Liver (tissue), 9 donors: Measurements from ENCODE around the gene NOVA2. TPM values are rescaled to one million over a fixed set of nuclear protein-coding genes. Genes with fewer than 3 reads are reported as not detected.

Experiments
- DNase-seq: peaks from one replicate; pipeline ENCODE4 v3.0.0-alpha.2; 2017; ENCODE audit warnings: low spot score
- H3K27ac ChIP-seq, 2 donors: one replicate each; pipeline ENCODE4 v1.7.0; 2013; ENCODE audit warnings: inconsistent platforms in 2 of 2, low read length in 2 of 2, control low read depth in 1 of 2, low read depth in 1 of 2, mild to moderate bottlenecking in 1 of 2
- H3K27me3 ChIP-seq, 4 donors: one replicate each; pipeline versions ENCODE4 v1.6.1 to v1.7.0; 2013; ENCODE audit warnings: low read length in 3 of 4, inconsistent platforms in 1 of 4, mild to moderate bottlenecking in 1 of 4, moderate library complexity in 1 of 4; ENCODE audit not compliant: control insufficient read depth in 4 of 4, insufficient read depth in 4 of 4
- H3K36me3 ChIP-seq, 4 donors: one replicate each; pipeline versions ENCODE4 v1.6.1 to v1.7.0; 2013; ENCODE audit warnings: low read length in 3 of 4, mild to moderate bottlenecking in 3 of 4, low read depth in 1 of 4, moderate library complexity in 1 of 4; ENCODE audit not compliant: control insufficient read depth in 4 of 4, insufficient read depth in 3 of 4
- H3K4me1 ChIP-seq, 4 donors: one replicate each; pipeline versions ENCODE4 v1.6.1 to v1.7.0; 2013; ENCODE audit warnings: low read length in 3 of 4, mild to moderate bottlenecking in 3 of 4, moderate library complexity in 1 of 4; ENCODE audit not compliant: control insufficient read depth in 4 of 4, insufficient read depth in 4 of 4
- H3K4me3 ChIP-seq, 3 donors: one replicate each; pipeline versions ENCODE4 v1.6.1 to v1.7.0; 2013; ENCODE audit warnings: low read length in 3 of 3, control low read depth in 1 of 3, low read depth in 1 of 3, mild to moderate bottlenecking in 1 of 3
- H3K9ac ChIP-seq, 2 donors: one replicate each; pipeline ENCODE4 v1.7.0; 2013; ENCODE audit warnings: low read length in 2 of 2, mild to moderate bottlenecking in 2 of 2, moderate library complexity in 2 of 2, control low read depth in 1 of 2, low read depth in 1 of 2
- H3K9me3 ChIP-seq, 4 donors: one replicate each; pipeline versions ENCODE4 v1.6.1 to v1.7.0; 2013; ENCODE audit warnings: low read length in 3 of 4; ENCODE audit not compliant: control insufficient read depth in 4 of 4
- EGR1 ChIP-seq, 2 donors: IDR thresholded peaks; 2 replicates each; pipeline ENCODE4 v1.6.1; 2016 to 2018; ENCODE audit warnings: antibody characterized with exemption in 2 of 2, low read depth in 2 of 2
- FOXA1 ChIP-seq: IDR thresholded peaks from 2 replicates; pipeline ENCODE4 v1.6.1; 2016; ENCODE audit warnings: antibody characterized with exemption
- FOXA2 ChIP-seq: IDR thresholded peaks from 2 replicates; pipeline ENCODE4 v1.6.1; 2016; ENCODE audit warnings: antibody characterized with exemption
- GABPA ChIP-seq, 2 donors: IDR thresholded peaks in 1 of 2; conservative IDR thresholded peaks in 1 of 2; 2 replicates each; pipeline ENCODE4 v1.6.1; 2016; ENCODE audit warnings: antibody characterized with exemption in 2 of 2, mild to moderate bottlenecking in 1 of 2, moderate library complexity in 1 of 2
- HNF4A ChIP-seq, 2 donors: conservative IDR thresholded peaks; 2 replicates each; pipeline ENCODE4 v1.6.1; 2016; ENCODE audit warnings: antibody characterized with exemption in 2 of 2, mild to moderate bottlenecking in 2 of 2
- HNF4G ChIP-seq: IDR thresholded peaks from 2 replicates; pipeline ENCODE4 v1.6.1; 2016; ENCODE audit warnings: antibody characterized with exemption
- JUND ChIP-seq, 2 donors: IDR thresholded peaks; 2 replicates each; pipeline ENCODE4 v1.6.1; 2016; ENCODE audit warnings: antibody characterized with exemption in 2 of 2
- NR2F2 ChIP-seq: IDR thresholded peaks from 2 replicates; pipeline ENCODE4 v1.6.1; 2016; ENCODE audit warnings: antibody characterized with exemption
- RAD21 ChIP-seq, 2 donors: IDR thresholded peaks; 2 replicates each; pipeline ENCODE4 v1.6.1; 2016; ENCODE audit warnings: antibody characterized with exemption in 2 of 2, mild to moderate bottlenecking in 2 of 2
- RXRA ChIP-seq, 2 donors: IDR thresholded peaks; 2 replicates each; pipeline ENCODE4 v1.6.1; 2017 to 2018; ENCODE audit warnings: antibody characterized with exemption in 2 of 2, mild to moderate bottlenecking in 1 of 2
- SP1 ChIP-seq: IDR thresholded peaks from 2 replicates; pipeline ENCODE4 v1.6.1; 2018; ENCODE audit warnings: antibody characterized with exemption, mild to moderate bottlenecking
- TAF1 ChIP-seq: conservative IDR thresholded peaks from 2 replicates; pipeline ENCODE4 v1.6.1; 2016; ENCODE audit warnings: antibody characterized with exemption, mild to moderate bottlenecking
- YY1 ChIP-seq: IDR thresholded peaks from 2 replicates; pipeline ENCODE4 v1.6.1; 2016; ENCODE audit warnings: antibody characterized with exemption, mild to moderate bottlenecking
- WGBS: extraction: QIAGEN DNeasy Blood & Tissue Kit; methylation state at CpG from one replicate; pipeline ENCODE4 v1.1.7; 2013; 5-methylcytosine and 5-hydroxymethylcytosine counted together
- polyA plus RNA-seq, 2 donors: library from polyadenylated mRNA; stranded (reverse) in 1 of 2; unstranded in 1 of 2; fragments of 200-250 nt in 1 of 2; fragments of >200 nt in 1 of 2; fragmentation: Nextera tagmentation in 1 of 2; extraction: Ambion mirVana in 1 of 2; gene quantifications; one replicate each; pipeline versions ENCODE4 v1.2.1 to v1.2.3, GENCODE V29; 2013 to 2015
- total RNA-seq, 2 donors: library from RNA; depleted of rRNA; stranded (reverse); fragments of >200 nt; gene quantifications; one replicate each; pipeline ENCODE4 v1.2.3, GENCODE V29; 2014
- TF ChIP-seq, protein P1 (sequence below): IDR thresholded peaks from 2 replicates; pipeline ENCODE4 v1.6.1; 2016; ENCODE audit warnings: antibody characterized with exemption, mild to moderate bottlenecking
- TF ChIP-seq, protein P2 (sequence below): IDR thresholded peaks from 2 replicates; pipeline ENCODE4 v1.6.1; 2016; ENCODE audit warnings: antibody characterized with exemption
- TF ChIP-seq, protein P3 (sequence below): IDR thresholded peaks from 2 replicates; pipeline ENCODE4 v1.6.1; 2016; ENCODE audit warnings: antibody characterized with exemption
- TF ChIP-seq, protein P4 (sequence below): fragments of 150-350 bp; IDR thresholded peaks from 2 replicates; pipeline ENCODE4 v1.5.1; 2017; ENCODE audit warnings: improper control_type of control experiment, low read depth, low read length; ENCODE audit not compliant: missing input control
- TF ChIP-seq, protein P5 (sequence below): IDR thresholded peaks from 2 replicates; pipeline ENCODE4 v1.6.1; 2016; ENCODE audit warnings: antibody characterized with exemption
- donor health status: healthy.
- donor health status: healthy.
- donor health status: healthy.
- donor health status: healthy.
- donor health status: healthy.

NOVA2 gene
- total and polyA plus RNA-seq, 4 donors, result 0.31 to 1.6 (median 0.42) TPM

GRCh38 chr19:45884682-45885555 is 88.7 kb downstream of the NOVA2 start:
- Histone ChIP-seq H3K27ac (peak overlapping the region; percentile 90 to 94), H3K4me1 (peaks cover 21 to 57% (median 37%) of the 10 kb centered on the region in 4 donors), H3K9me3 (no peaks in the 10 kb centered on the region), H3K36me3 (no peaks in the 10 kb centered on the region), H3K27me3 (no peaks in the 10 kb centered on the region), H3K4me3 (peak overlapping the region; percentile 61 to 84 (median 81)), H3K9ac (peak overlapping the region in 1 of 2 donors; percentile 43)
- no peak for TF ChIP-seq YY1
- TF ChIP-seq NR2F2, result no peak
- TF ChIP-seq, protein P1, sequence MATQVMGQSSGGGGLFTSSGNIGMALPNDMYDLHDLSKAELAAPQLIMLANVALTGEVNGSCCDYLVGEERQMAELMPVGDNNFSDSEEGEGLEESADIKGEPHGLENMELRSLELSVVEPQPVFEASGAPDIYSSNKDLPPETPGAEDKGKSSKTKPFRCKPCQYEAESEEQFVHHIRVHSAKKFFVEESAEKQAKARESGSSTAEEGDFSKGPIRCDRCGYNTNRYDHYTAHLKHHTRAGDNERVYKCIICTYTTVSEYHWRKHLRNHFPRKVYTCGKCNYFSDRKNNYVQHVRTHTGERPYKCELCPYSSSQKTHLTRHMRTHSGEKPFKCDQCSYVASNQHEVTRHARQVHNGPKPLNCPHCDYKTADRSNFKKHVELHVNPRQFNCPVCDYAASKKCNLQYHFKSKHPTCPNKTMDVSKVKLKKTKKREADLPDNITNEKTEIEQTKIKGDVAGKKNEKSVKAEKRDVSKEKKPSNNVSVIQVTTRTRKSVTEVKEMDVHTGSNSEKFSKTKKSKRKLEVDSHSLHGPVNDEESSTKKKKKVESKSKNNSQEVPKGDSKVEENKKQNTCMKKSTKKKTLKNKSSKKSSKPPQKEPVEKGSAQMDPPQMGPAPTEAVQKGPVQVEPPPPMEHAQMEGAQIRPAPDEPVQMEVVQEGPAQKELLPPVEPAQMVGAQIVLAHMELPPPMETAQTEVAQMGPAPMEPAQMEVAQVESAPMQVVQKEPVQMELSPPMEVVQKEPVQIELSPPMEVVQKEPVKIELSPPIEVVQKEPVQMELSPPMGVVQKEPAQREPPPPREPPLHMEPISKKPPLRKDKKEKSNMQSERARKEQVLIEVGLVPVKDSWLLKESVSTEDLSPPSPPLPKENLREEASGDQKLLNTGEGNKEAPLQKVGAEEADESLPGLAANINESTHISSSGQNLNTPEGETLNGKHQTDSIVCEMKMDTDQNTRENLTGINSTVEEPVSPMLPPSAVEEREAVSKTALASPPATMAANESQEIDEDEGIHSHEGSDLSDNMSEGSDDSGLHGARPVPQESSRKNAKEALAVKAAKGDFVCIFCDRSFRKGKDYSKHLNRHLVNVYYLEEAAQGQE, result no peak
- no peak for TF ChIP-seq FOXA2
- peak in 1 of 2 donors; percentile 42 for TF ChIP-seq EGR1 (IDR thresholded peaks at IDR 0.05; ENCODE audit: low read depth in 2 of 2)
- 42% methylated on average over 72 of the region's 72 CpGs for WGBS
- no peak for DNase-seq

- H3K9ac ChIP-seq, result peak overlapping the region in 1 of 2 donors; percentile 64
- 58% methylated on average over 57 of the region's 57 CpGs for WGBS
These were observed 89.6 kb downstream of the NOVA2 start for GRCh38 chr19:45883881-45884681.

More at GRCh38 chr19:45883881-45884681, 89.6 kb downstream of the NOVA2 start:
- Histone ChIP-seq H3K4me1 (peaks cover 23 to 61% (median 39%) of the 10 kb centered on the region in 4 donors), H3K27ac (peak overlapping the region; percentile 32 to 67), H3K4me3 (peak overlapping the region in 2 of 3 donors; percentile 37 to 81), H3K36me3 (no peaks in the 10 kb centered on the region), H3K27me3 (no peaks in the 10 kb centered on the region), H3K9me3 (no peaks in the 10 kb centered on the region)
- DNase-seq, result no peak
- TF ChIP-seq, protein P1, result no peak
- TF ChIP-seq JUND (IDR thresholded peaks at IDR 0.05) (no peak), TAF1 (no peak), RAD21 (IDR thresholded peaks at IDR 0.05) (no peak), RXRA (IDR thresholded peaks at IDR 0.05) (no peak), FOXA2 (no peak), YY1 (no peak), GABPA (IDR thresholded peaks at IDR 0.05 in 1 of 2, conservative IDR thresholded peaks at IDR 0.05 in 1 of 2) (no peak), HNF4G (no peak), EGR1 (IDR thresholded peaks at IDR 0.05; ENCODE audit: low read depth in 2 of 2) (no peak), NR2F2 (no peak), HNF4A (conservative IDR thresholded peaks at IDR 0.05) (no peak), FOXA1 (no peak), SP1 (no peak)
- TF ChIP-seq, protein P2, sequence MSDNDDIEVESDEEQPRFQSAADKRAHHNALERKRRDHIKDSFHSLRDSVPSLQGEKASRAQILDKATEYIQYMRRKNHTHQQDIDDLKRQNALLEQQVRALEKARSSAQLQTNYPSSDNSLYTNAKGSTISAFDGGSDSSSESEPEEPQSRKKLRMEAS, result no peak
- TF ChIP-seq, protein P3, sequence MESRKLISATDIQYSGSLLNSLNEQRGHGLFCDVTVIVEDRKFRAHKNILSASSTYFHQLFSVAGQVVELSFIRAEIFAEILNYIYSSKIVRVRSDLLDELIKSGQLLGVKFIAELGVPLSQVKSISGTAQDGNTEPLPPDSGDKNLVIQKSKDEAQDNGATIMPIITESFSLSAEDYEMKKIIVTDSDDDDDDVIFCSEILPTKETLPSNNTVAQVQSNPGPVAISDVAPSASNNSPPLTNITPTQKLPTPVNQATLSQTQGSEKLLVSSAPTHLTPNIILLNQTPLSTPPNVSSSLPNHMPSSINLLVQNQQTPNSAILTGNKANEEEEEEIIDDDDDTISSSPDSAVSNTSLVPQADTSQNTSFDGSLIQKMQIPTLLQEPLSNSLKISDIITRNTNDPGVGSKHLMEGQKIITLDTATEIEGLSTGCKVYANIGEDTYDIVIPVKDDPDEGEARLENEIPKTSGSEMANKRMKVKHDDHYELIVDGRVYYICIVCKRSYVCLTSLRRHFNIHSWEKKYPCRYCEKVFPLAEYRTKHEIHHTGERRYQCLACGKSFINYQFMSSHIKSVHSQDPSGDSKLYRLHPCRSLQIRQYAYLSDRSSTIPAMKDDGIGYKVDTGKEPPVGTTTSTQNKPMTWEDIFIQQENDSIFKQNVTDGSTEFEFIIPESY, result no peak
- TF ChIP-seq, protein P4, sequence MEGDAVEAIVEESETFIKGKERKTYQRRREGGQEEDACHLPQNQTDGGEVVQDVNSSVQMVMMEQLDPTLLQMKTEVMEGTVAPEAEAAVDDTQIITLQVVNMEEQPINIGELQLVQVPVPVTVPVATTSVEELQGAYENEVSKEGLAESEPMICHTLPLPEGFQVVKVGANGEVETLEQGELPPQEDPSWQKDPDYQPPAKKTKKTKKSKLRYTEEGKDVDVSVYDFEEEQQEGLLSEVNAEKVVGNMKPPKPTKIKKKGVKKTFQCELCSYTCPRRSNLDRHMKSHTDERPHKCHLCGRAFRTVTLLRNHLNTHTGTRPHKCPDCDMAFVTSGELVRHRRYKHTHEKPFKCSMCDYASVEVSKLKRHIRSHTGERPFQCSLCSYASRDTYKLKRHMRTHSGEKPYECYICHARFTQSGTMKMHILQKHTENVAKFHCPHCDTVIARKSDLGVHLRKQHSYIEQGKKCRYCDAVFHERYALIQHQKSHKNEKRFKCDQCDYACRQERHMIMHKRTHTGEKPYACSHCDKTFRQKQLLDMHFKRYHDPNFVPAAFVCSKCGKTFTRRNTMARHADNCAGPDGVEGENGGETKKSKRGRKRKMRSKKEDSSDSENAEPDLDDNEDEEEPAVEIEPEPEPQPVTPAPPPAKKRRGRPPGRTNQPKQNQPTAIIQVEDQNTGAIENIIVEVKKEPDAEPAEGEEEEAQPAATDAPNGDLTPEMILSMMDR, result no peak
- TF ChIP-seq, protein P5, sequence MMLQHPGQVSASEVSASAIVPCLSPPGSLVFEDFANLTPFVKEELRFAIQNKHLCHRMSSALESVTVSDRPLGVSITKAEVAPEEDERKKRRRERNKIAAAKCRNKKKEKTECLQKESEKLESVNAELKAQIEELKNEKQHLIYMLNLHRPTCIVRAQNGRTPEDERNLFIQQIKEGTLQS, result no peak
